Measurements from ENCODE around the gene CCDC148. TPM values are rescaled to one million over a fixed set of nuclear protein-coding genes. Genes with fewer than 3 reads are reported as not detected.

CCDC148 gene
- total RNA-seq (2014; rRNA removed; shearing (Covaris generic)) = 0.46 and 4.9 TPM in 2 replicates

DNA sequence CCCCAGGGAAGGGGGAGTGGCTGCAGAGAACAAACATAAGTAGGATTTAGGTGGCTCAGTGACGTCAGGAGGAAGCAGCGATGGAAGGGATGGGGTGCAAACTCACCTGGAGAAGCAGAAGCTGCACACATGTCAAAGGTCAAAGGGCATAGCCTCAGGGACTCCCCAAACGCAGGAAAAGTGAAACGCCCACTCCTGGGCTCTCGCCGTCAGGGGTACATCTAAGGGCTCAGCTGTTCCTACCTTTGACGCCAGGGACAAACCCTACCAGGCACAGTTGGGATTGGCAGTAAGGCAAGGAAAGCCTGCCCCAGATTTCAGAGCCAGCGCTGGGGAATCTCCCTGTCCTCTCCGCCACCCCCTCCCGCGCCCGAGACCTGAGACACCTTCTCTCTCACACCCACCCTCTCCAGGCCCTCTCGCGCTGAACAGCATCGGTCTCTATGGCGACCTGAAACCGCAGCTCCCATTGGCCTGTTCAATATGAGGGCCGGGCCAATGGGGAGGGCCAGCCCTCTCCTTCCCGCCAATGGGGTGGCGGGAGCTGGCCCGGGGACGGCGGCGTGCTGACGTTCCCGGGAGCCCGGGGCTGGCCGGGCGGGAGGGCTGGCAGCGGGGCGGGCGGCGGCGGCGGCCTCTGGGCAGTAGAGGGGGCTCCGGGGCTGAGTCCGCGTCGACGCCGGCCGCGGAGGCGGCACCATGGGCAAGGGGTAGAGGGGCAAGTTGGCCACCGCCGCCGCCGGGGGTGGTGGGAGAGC is at the start of gene CCDC148, which contains the start of gene PKP4:
Gene CCDC148 (minus strand): TSS at position 445 of the 758 bp plus-strand sequence. CDS start 314 bp downstream, at position 131.
Gene PKP4 (plus strand): TSS at position 644 of the 758 bp plus-strand sequence. CDS start 76,233 bp downstream, outside the sequence.
- peak; percentile 96 for DNase-seq (ENCODE audit: low read depth)

DNA sequence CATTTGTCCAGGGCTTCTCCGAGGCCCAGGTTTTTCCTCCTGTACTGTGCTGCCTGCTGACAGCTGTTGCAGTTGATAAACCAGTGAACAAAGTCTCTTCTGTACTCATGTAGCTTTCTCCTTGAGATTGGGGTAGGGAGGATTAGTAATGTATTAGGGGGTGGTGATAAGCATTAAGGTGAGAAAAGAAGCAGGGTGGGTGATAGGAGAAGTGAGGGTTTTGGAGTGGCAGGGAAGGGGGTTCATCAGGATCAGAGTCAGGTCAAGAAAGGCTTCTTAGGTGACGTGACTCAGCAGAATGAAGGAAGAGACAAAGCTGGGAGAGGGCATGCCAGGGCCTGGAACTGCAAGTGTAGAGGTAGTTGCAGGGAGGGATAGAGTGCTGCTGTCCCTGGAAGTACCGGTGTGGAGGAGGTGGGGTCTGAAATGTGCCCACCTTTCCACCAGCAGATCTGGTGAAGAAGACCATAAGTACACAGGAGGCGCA is 48.9 kb upstream of the CCDC148 start:
- no peak for DNase-seq (ENCODE audit: low read depth)

DNA sequence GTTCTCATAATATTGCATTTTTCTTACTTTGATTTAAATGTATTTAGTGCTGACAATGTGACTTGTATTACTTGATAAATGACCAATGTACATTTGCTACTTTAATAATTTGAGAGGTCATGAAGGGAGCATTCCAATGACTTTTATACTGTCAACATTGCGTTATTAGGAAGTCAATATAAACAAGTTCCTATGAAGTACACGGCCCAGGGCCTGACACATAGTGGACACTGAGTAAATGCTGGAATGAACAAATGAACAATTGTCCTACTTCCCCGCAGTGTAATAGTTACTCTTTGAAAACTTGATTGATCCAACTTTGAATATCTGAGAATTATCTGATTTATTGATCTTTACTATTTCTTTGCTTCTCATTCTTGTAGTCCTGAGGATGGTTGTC is 47.5 kb upstream of the CCDC148 start:
- DNase-seq (ENCODE audit: low read depth) = no peak

DNA sequence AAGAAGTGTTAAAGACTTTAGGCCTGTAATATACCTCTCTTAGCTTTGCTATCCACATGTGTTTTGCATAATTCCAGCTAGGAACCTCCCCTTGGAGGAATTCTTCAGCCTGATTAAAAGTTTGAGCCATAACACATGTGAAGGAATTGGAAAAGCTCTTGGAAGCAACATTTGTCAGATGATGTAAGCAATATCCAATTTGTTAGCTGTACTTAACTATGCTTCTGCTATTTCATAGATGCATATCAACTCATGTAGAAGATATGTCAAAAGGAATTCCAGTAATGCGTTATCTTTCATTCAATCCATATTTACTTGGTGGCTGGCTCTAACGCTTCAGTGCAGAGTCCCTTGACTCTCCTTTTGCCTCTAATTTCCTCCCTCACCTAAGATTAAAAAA is 46.4 kb upstream of the CCDC148 start:
- DNase-seq (ENCODE audit: low read depth) = no peak

DNA sequence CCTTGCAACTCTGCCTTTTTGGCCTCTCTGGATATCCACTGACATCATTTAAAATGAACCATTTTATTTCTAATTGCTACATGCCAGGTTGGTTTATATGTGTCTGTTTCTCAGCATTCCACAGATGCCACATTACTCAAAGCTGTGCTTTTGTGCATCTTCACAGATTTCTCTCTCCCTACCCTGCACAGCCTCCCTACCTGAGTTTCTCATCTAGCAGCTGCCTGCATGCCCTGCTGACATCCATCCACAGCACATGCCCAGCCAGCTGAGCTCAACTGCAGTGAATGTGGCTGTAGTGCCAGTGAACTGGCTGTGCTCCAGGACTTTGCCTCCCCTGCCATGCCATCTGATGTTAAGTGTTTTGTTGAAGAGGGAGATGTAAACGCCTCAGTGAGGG is 44.7 kb upstream of the CCDC148 start:
- no peak for DNase-seq (ENCODE audit: low read depth)

DNA sequence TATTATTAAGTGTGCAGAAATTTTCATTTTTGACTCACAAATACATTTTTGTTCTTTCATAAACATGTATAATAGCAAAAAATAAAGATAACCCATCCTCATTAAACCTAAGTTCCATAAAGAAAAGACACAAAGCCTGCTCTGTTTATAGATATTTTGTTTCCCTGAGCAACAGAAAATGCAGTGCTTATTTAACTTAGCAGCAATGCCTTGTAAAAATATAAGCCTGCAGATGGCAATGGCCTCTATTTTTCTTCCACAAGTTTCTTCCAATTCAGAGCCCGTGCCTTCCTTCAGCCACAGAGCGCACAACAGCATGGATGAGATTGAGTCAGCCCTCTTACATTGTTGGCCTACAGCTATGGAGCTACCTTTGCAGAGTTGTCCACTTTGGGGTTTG is 43.8 kb upstream of the CCDC148 start:
- no peak for DNase-seq (ENCODE audit: low read depth)

DNA sequence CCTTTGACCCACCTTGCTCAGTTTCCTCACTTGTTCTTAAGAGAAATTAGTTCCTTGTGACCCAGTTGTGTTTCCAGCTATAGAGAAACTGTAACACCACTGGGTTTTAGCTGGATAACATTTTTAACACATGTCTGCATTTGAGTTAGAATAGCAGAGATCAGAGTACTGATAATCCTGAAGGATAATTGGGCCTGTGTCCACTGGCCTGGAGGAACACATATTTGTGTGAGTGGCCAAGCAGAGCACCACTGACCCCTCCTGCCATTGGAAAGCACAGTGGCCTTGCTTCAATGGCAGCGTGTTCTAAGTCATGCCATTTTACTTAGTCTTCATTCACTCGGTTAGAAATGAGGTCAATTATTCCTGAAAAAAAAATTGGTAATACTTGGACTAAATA is 42.8 kb upstream of the CCDC148 start:
- DNase-seq (ENCODE audit: low read depth) = no peak

DNA sequence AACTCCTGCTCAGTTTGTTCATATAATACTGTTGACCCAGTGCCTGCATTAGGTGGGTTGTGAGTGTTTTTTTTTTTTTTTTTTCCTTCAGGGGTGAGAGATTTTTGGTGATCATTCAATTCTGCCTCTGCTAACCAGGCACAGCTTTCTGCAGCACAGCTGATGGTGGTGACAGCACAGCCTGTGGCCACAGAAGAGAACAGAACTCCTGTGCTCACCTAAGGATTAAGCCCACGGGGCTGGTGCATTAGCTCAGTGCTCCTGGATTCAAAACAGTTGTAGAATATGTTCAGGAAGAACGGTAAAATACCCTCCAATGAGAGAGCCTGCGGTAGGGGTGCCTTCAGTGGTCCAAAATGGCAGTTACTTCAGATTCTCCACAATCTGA is 42.2 kb upstream of the CCDC148 start:
- no peak for DNase-seq (ENCODE audit: low read depth)

DNA sequence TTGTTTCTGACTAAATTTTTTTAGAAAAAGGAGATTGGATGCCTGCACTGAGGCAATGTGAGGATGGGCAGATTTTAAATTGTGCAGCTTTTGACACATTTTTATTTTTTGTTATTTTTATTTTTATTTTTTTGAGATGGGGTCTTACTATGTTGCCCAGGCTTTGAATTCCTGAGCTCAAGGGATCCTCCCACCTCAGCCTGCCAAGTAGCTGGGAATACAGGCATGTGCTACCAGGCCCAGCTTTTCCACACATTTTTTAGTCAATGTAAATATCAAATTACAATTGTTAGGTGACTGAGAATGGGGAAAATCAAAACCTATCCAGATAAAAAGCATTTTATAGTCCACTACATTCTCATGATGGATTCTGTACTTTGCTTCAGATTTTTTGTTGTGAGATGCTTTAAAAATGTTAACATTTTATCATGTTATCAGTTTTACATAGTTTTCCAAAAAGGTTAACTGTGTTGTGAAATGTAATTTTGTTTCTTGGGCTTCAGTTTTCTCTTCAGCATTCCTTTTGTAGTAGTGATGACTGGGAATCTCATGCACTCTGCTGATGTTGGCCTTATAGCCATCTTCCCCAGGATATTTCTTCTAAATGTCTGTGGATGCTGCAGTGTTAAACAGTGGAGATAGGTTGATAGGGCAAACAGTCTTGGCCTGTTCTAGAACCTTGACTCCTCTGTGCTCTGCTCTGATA is 41.6 kb upstream of the CCDC148 start:
- no peak for DNase-seq (ENCODE audit: low read depth)

DNA sequence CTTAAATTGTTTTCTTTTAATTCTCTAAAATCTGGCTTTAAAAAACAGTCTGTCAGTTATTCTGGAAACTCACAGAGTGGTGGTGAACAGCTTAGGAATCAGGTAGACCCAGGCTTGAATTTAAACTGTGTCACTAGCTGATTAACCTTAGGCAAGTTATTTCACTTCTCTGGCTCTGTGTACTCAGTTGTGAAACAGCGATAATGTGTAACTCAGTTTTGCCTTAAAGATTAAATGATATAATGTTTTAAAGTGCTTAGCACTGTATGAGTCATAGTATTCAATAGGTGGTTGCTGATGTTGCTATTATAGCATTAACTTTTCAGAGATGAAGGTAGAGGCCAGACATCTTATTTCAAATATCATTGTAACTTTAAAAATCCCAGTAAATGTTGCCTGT is 40.9 kb upstream of the CCDC148 start:
- no peak for DNase-seq (ENCODE audit: low read depth)

DNA sequence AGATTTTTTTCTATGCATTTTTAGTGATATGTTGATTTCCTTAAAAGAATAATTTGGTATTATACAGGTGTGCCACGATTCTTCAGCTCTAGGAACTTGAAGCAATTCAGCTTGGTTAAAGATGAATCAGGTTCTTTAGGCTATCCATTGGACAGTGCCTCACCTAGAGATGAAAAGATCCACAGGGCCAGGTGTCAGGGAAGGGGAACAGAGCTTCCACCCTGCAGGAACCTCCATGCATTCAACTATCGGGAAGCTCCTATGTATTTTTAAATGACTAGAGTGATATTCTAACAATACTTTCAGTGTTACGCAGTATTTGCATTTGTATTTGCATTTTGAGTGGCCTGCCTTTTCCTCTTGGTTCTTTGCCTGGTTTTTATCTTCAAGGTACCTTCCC is 40.4 kb upstream of the CCDC148 start:
- no peak for DNase-seq (ENCODE audit: low read depth)

DNA sequence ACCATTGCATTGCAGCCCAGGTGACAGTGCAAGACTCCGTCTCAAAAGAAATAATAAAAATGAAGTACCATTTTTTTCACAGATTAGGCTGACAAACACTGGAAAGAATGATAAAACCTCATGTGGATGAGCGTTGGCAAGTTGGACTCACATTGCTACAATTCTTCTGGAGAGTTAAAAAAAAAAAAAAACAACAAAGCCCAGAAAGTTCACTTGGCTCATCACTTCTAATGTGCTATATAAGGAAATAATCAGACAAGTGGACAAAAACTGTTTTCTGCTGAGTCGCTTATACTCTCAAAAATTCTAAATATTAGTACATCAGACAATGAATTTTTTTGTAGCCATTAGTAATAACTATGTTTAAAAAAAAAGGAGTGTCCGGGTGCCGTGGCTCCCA is 38.6 kb upstream of the CCDC148 start:
- no peak for DNase-seq (ENCODE audit: low read depth)

DNA sequence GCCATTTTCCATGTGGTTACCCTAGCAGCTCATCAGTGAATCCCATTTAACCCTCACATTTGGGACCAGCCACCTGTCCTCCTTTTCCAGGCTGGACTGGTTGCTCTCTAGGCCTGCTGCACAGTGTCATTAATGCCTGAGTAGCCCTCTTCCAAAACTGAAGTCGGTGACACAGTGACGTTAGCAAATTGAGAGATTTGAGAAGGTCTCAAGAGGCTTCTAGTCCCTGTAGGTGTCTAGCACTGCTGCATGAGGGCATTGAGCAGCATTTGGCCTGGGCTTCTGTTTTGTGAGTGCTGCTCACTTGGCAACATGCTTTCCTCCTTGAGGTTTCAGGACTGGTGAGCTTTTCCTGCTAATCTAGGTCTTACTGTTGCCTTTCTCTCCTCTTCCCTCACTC is 36.9 kb upstream of the CCDC148 start:
- no peak for DNase-seq (ENCODE audit: low read depth)

DNA sequence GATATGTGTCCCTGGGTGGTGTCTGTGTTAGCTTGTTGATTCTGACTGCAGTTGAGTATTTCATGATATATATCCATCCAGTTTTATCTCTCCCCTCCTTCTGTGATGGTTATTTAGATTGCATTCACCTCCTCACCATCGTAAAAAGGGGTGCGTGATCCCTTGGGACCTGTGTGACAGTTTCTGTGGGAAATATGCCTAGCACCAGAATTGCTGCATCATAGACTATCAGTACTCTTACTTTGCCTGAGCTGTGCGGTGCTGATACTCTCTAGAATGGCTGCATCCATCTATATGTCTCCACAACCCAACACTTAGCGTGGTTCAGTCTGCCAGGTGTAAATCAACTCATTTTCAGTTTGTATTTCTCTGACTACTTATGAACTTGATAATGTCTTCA is 34.5 kb upstream of the CCDC148 start:
- DNase-seq (ENCODE audit: low read depth) = no peak

DNA sequence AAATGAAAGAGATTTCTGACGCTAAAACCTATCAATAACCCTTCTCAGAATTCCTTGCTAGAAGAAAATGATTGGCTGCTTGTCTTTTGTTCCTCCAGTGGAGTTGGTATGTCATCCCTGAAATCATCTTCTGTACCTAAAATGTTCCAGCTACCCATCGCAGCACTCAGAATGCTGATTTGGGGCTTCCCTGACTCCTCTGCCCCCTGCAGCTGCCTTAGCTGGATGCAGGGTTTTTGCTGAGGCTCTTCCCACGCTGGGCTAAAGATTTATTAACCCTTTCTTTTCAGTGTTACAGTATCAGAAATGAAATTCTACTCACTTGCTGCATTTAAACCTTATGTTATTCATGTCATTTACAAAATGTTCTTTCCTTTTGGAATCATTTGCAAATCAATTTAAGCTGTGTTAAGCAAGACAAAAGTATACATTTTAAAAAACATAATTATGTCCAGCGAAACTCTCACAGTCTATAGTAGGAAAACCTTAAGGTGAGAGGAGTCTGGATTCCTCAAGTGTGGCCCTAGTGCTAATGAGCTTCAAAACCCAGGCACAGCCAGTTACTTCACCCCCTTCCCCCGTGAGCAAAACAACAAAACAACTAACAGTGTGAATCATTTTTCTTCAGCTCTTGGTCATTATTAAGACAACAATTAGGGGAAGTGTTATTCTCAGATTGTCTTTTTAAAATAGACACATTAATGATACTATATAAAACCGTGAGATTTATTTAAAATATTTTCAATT is 33.0 kb upstream of the CCDC148 start:
- no peak for DNase-seq (ENCODE audit: low read depth)

DNA sequence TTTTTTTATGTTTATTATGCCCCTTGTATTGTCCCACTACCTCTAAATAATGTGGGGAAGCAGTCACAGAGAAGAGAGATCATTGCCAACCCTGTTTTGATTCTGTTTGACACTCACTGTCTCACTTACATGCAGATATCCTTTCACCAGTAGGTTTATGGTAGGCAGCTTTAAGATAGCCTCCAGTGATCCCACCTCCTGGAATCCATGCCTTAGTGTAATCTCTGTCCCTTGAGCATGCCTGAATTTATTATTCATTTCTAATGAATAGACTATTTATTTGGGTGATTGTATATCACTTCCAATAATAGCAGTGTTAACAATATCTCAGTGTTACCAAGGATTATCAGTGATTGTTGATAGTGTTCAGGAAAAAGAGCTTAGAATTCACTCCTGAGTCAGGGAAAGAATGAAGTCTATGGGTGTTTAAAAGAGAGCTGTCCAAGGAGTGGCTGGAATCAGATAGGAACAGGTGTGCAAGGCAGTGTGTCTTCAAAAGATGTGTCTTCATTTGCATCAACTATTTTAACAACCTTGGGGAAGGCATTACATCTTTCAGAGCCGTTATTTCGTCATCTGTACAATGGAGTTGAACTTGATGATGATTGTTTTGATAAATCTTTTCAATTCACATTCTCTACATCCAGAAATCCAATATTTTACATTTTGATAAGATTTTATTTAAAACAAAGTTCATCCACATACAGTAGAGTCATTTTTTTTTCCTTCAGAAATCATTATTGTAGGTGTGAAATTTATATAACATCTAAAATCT is 32.1 kb upstream of the CCDC148 start:
- DNase-seq (ENCODE audit: low read depth) = no peak

DNA sequence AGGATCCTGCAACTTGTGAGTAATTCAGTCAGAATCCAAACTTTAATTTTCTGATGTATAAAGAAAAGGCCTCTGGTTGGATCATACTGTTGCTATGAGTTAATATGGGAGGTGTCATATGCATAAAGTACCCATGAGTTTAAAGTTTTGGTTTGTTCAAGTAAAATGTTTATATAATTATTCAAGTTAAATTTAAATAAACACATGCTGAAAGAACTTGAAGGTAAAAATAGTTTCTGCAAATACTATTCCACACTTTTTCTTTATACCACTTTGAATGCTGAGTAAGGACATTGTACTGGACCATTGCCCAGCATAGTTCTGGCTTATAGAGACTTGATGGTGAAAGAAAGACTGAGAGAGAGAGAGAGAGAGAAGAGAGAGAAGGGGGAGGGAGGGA is 30.9 kb upstream of the CCDC148 start:
- DNase-seq (ENCODE audit: low read depth) = no peak

DNA sequence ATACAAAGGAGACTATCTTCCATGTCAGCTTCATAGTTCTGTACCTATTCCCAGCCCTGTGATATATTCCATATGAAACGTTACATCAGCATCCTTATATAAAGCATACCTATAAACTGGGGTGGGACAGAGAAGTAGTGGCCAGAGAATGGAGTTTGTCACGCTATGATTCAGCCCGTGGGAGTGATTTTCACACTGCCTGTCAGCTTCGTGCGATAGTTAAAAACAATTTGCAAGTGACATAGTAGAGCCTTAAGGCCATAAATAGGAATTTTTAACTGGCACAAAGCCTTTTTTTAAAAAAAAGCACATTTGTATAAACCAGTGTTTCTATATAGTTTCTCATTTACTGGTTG is 30.4 kb upstream of the CCDC148 start:
- DNase-seq (ENCODE audit: low read depth) = peak; percentile 41

DNA sequence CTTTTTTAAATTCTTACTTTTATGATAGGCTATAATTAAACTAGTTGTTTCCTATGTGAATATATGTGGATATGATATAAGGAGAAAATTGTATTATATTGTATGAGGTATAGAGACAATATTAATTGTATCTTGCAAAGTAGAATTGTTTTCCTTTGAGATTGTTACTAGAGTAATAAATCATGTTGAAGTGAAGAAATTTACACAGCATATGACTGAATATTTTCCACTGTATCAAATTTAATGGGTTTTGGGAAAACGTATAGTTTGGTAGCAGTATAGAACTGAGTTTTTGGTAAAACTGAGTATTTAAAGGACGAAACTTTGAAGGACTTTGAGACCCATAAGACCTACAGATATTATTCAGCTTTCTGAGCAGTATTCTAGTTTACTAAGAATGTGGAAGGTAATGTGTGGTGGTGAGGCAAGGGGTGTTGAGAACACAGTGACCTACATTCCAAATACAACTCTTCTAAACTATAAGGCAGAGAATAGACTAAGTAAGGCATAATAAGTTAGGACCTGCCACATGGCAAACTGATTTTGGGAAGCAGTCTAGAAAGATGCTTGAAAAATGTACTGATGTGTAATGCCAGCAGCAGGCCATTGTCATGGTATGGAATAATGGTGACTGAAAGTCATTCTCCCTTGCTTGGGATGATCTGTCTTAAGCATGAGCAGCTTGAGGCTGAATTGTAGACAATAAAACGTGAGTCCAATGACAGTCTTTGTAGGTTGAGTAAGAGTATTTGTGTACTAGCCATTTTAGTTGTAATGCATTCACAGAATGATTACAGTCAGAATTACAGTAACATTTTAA is 29.8 kb upstream of the CCDC148 start:
- no peak for DNase-seq (ENCODE audit: low read depth)

DNA sequence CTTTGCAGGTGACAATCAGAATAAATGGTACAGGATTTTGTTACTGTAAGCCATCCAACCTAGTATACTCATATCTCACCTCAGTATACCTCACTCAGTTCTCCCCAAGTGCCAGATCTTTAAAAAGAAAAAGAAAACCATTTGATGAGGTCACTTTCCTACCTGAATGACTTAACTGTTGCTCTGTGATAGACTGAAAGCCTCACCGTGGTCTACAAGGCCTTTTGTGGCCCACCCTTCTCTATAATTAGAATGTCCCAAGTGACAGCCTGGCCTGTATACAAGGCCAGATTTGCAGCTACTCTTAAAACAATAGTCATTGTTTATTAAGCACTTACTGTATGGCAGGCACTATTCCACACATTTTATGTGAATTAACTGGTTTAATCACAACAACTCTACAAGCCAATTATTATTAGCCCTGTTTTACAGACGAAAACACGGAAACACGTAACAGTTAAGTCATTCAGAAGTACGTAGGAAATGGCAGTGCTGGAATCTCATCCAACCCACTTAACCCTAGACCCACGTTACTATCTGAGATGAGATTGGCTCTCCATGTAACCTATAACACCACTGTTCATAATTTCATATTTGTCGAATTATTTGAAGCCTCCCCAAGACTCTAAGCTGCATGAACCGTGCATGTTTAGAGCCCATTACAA is 28.5 kb upstream of the CCDC148 start:
- DNase-seq (ENCODE audit: low read depth) = no peak
